Measurements from ENCODE around the gene PHLPP1.

Gene PHLPP1

DNA sequence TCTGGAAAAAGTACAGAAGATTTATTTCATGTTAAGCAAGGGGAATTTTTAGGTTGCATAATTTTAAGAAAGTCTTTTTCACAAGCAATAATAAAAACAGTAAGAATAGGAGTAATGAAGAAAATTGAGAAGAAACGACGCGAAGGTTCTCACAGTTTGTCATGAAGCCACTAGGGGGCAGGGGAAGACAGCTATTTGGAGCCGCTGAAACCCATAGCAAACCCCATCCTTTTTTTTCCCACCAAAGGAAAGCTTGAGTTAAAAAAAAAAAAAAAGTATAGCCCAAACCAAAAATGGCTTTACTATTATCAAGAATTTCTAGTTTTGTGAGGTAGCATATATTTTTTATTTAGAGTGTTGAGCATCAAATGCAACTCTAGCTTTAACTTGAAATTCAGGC, 300.9 kb downstream of the PHLPP1 start:
- DNase-seq (ENCODE audit: low read depth): peak; percentile 64

DNA sequence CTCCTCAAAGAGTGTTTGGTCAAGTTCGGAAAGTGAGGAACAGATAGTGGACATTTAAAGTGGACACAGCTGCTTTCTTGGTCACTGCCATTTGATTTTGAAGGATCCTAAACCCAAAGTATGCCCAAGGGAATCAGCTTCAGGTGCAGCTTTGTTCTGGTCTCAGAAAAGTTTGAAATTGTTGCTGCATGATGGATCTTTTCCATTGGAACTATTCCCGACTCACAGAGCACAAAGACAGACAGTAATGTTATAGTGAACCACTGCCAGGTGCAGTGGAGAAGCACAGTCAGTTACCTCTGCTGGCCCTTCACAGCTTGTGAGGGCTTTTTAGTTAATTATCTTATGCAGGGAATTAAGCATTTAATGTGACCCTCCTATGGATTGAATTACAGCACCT, 301.7 kb downstream of the PHLPP1 start:
- no peak for DNase-seq (ENCODE audit: low read depth)

DNA sequence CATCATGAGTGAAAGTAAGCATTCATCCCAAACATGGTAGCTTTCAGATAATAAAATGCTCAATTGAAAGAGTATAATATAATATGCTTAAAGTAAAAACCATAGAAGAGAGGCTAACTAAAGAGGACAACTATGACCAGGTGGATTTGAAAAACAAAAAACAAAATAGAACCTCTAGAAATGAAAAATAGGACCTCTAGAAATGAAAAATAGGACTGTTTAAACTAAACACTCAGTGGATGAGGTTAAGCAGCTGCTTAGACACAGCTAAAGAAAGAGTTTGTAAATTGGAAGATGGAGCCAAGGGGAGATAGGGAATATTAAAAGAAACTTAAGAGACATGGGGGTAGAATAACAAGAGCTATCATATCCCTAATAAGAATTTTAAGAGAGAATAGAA, 302.6 kb downstream of the PHLPP1 start:
- DNase-seq (ENCODE audit: low read depth): no peak

DNA sequence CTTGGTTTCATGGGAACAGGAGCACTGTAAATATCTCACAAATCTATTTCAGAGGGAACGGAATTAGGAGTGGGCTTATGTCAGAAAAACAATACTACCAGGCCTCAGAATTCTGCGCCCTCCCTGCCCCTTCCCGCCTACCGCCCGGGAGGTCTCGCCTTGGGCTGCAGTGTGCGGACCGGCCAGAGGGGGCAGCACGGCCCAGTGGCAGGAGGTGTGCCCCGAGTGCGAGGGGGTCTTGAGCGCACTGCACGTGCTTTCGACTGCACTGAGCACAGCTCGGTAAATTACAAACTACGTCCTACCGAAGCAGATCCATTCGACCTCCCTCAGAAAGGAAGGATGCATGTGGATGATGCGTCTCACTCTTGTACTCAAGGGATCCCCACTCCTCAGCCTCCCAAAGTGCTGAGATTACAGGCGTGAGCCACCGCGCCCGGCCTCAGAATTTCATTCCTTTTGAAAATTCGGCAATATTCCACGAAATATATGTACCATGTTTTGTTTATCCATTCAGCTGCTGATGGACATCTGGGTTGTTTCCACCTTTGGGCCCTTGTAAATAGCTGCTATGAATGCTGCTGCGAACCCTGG, 307.2 kb downstream of the PHLPP1 start:
- DNase-seq (ENCODE audit: low read depth): no peak

DNA sequence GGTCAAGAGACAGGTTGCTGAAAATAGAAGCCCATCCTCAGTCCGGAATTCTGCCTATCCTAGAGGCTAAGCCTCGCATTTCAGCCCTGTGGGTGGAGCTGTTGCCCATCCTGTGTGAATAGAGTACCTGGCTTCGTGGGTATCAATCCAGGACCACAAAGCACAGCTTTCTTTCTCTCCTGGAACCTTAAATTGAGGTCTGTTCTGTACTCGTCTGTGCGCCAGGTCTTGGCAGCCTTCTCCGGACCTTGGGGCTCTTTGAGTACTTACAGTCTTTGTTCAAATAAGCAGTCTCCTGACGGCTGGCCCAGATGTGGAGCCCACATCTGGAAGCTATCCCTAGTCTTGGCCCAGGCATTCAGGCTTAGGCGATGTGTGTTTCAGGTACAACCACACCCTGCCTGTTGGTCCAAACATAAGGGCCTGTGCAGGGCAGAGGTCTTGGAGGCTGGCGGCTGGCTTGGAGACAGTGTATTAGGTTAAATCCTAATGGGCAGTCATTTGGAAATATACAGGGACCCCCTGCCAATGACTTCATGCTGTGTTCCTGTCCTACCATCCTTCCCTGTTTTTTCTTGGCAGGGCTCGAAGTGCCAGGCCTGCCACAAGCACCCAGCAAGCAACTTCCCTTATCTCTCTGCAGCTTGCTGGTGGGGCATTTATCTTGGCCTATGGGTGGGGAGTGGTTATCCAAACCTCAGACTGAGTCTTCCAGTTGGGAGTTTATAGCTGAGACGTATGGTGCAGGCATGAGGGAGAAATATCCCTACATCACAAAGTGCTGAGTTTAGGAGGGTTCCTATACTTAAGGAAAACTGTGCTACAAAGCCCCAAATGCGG, 310.1 kb downstream of the PHLPP1 start:
- no peak for DNase-seq (ENCODE audit: low read depth)

DNA sequence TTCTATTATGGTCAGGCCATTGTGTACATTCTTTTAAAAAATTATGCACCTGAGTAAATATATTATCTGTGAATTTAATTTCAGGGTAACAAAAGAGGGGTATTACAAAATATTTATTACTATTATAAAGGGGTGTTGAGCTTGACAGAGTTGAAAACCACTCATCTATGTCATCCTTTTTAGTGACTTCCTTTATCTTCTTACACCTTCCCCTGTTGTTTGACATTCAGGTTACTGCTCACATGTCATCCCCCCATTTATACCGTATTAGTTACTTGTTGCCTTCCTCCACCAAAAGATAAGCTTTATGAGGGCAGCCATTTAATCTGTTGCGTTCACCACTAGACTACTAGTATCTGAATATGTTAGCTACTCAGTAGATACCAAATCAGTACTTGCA, 313.0 kb downstream of the PHLPP1 start:
- DNase-seq (ENCODE audit: low read depth): no peak
